Muscle layer of duodenum (tissue), 2 donors: ENCODE results near the gene DPCD.
A peak's percentile ranks its signal among the peaks of the same experiment; 100 is the strongest.
"Not testable (repeated sequence)": the region's sequence is repeated elsewhere in the genome, so short reads cannot be mapped to it uniquely, and the experiment has no call there.

ENCODE experiments used
- H3K27ac ChIP-seq: one replicate; pipeline ENCODE4 v1.7.0; 2013; ENCODE audit warnings: mild to moderate bottlenecking, low read length
- H3K27me3 ChIP-seq: one replicate; pipeline ENCODE4 v1.7.0; 2013; ENCODE audit warnings: low read depth, mild to moderate bottlenecking, control low read depth, low read length
- H3K36me3 ChIP-seq, 2 donors: one replicate each; pipeline ENCODE4 v1.7.0; 2013; ENCODE audit warnings: low read length in 2 of 2, control low read depth in 1 of 2, mild to moderate bottlenecking in 1 of 2; ENCODE audit not compliant: insufficient read depth in 2 of 2, control insufficient read depth in 1 of 2
- H3K4me1 ChIP-seq, 2 donors: one replicate each; pipeline ENCODE4 v1.7.0; 2013; ENCODE audit warnings: low read length in 2 of 2, mild to moderate bottlenecking in 2 of 2, control low read depth in 1 of 2, moderate library complexity in 1 of 2; ENCODE audit not compliant: insufficient read depth in 2 of 2, control insufficient read depth in 1 of 2
- H3K4me3 ChIP-seq, 2 donors: one replicate each; pipeline ENCODE4 v1.7.0; 2013; ENCODE audit warnings: low read length in 2 of 2, low read depth in 1 of 2, mild to moderate bottlenecking in 1 of 2
- H3K9me3 ChIP-seq, 2 donors: one replicate each; pipeline ENCODE4 v1.7.0; 2013; ENCODE audit warnings: low read length in 2 of 2, control low read depth in 1 of 2, mild to moderate bottlenecking in 1 of 2; ENCODE audit not compliant: control insufficient read depth in 1 of 2
- donor health status: healthy.

Gene DPCD

GRCh38 chr10:101577121-101577871 lies 10.8 kb upstream of the DPCD start:
- Histone ChIP-seq H3K9me3 (peaks cover 7% of the 10 kb centered on the region in 2 donors), H3K27me3 (no peaks in the 10 kb centered on the region), H3K4me3 (no peak overlapping the region), H3K36me3 (peaks cover 10 to 38% of the 10 kb centered on the region in 2 donors), H3K27ac (no peak overlapping the region), H3K4me1 (no peaks in the 10 kb centered on the region)

GRCh38 chr10:101578192-101578591 lies 9.9 kb upstream of the DPCD start:
- H3K36me3 ChIP-seq, result peaks cover 17 to 42% of the 10 kb centered on the region in 2 donors
- H3K4me3 ChIP-seq, result no peak overlapping the region
- no peaks in the 10 kb centered on the region for H3K4me1 ChIP-seq
- no peaks in the 10 kb centered on the region for H3K27me3 ChIP-seq
- peaks cover under 1% of the 10 kb centered on the region in 2 donors for H3K9me3 ChIP-seq
- no peak overlapping the region for H3K27ac ChIP-seq

- Histone ChIP-seq H3K4me3 (no peak overlapping the region), H3K4me1 (no peaks in the 10 kb centered on the region), H3K9me3 (no peaks in the 10 kb centered on the region), H3K27ac (no peak overlapping the region), H3K27me3 (no peaks in the 10 kb centered on the region), H3K36me3 (peaks cover 17 to 50% of the 10 kb centered on the region in 2 donors)
Observed at GRCh38 chr10:101578803-101579515, 9.2 kb upstream of the DPCD start.

GRCh38 chr10:101579516-101579870 lies 8.6 kb upstream of the DPCD start:
- Histone ChIP-seq H3K4me1 (no peaks in the 10 kb centered on the region), H3K9me3 (no peaks in the 10 kb centered on the region), H3K27me3 (no peaks in the 10 kb centered on the region), H3K36me3 (peaks cover 17 to 52% of the 10 kb centered on the region in 2 donors), H3K27ac (no peak overlapping the region), H3K4me3 (no peak overlapping the region)

- no peak overlapping the region for H3K27ac ChIP-seq
- H3K36me3 ChIP-seq, result peaks cover 17 to 62% of the 10 kb centered on the region in 2 donors
- H3K4me1 ChIP-seq, result no peaks in the 10 kb centered on the region
- no peaks in the 10 kb centered on the region for H3K27me3 ChIP-seq
- no peaks in the 10 kb centered on the region for H3K9me3 ChIP-seq
- no peak overlapping the region for H3K4me3 ChIP-seq
Observed at GRCh38 chr10:101580486-101581399, 7.4 kb upstream of the DPCD start.

- H3K27me3 ChIP-seq, result no peaks in the 10 kb centered on the region
- H3K27ac ChIP-seq, result no peak overlapping the region
- H3K36me3 ChIP-seq, result peaks cover 12 to 27% of the 10 kb centered on the region in 2 donors
- H3K4me1 ChIP-seq, result peaks cover 15 to 18% of the 10 kb centered on the region in 2 donors
- H3K9me3 ChIP-seq, result no peaks in the 10 kb centered on the region
- H3K4me3 ChIP-seq, result no peak overlapping the region
Observed at GRCh38 chr10:101585841-101586240, 2.3 kb upstream of the DPCD start.

GRCh38 chr10:101588879-101589278 lies 758 bp downstream of the DPCD start:
- peak overlapping the region; percentile 92 to 96 for H3K4me3 ChIP-seq
- H3K36me3 ChIP-seq, result peaks cover 0 to 13% of the 10 kb centered on the region in 2 donors
- no peak overlapping the region for H3K27ac ChIP-seq
- H3K27me3 ChIP-seq, result no peaks in the 10 kb centered on the region
- no peaks in the 10 kb centered on the region for H3K9me3 ChIP-seq
- H3K4me1 ChIP-seq, result peaks cover 15 to 18% of the 10 kb centered on the region in 2 donors

- H3K27ac ChIP-seq, H3K27me3 ChIP-seq, H3K4me3 ChIP-seq, H3K4me1 ChIP-seq, H3K36me3 ChIP-seq, H3K9me3 ChIP-seq: not testable (repeated sequence)
Observed at GRCh38 chr10:101593331-101593730, 5.2 kb downstream of the DPCD start.

GRCh38 chr10:101595591-101596433 lies 7.7 kb downstream of the DPCD start:
- H3K27me3 ChIP-seq, result no peaks in the 10 kb centered on the region
- no peak overlapping the region for H3K27ac ChIP-seq
- peaks cover 0 to 4% of the 10 kb centered on the region in 2 donors for H3K36me3 ChIP-seq
- no peaks in the 10 kb centered on the region for H3K9me3 ChIP-seq
- no peaks in the 10 kb centered on the region for H3K4me1 ChIP-seq
- no peak overlapping the region for H3K4me3 ChIP-seq

- Histone ChIP-seq H3K4me1 (no peaks in the 10 kb centered on the region), H3K27me3 (no peaks in the 10 kb centered on the region), H3K4me3 (no peak overlapping the region), H3K27ac (no peak overlapping the region), H3K36me3 (peaks cover 0 to 5% of the 10 kb centered on the region in 2 donors), H3K9me3 (no peaks in the 10 kb centered on the region)
Observed at GRCh38 chr10:101597091-101597900, 9.2 kb downstream of the DPCD start.
